Activated CD4-positive, alpha-beta T cell treated with anti-CD3 and anti-CD28 coated beads for 36 hours (primary cell): Measurements from ENCODE around the gene HRAS. TPM values are rescaled to one million over a fixed set of nuclear protein-coding genes. Genes with fewer than 3 reads are reported as not detected.

Experiments
- ATAC-seq: fragments of 200-7000 bp; cut with Tn5 transposase; one replicate; pipeline ENCODE4 v1.10.0; 2021; ENCODE audit warnings: mild to moderate bottlenecking, moderate library complexity
- CTCF ChIA-PET: fragments of 350-600 bp; sonication (Branson Sonifier 250); formaldehyde crosslinking; loops from one replicate; lab custom pipeline; 2021; ENCODE audit warnings: antibody characterized with exemption; lab: Charles Lee
- POLR2A ChIA-PET: fragments of 350-600 bp; sonication (Branson Sonifier 250); formaldehyde crosslinking; loops from one replicate; lab custom pipeline; 2021; ENCODE audit warnings: antibody characterized with exemption, inconsistent platforms; lab: Charles Lee
- DNase-seq: peaks from one replicate; pipeline ENCODE4 v3.0.0-alpha.2; 2020
- H3K27ac Mint-ChIP-seq: one replicate; pipeline ENCODE4 v1.8.0; 2021; ENCODE audit warnings: mixed read lengths
- H3K27me3 Mint-ChIP-seq: one replicate; pipeline ENCODE4 v1.8.0; 2021; ENCODE audit warnings: mixed read lengths
- H3K36me3 Mint-ChIP-seq: one replicate; pipeline ENCODE4 v1.8.0; 2021; ENCODE audit warnings: low read depth, mixed read lengths
- H3K4me1 Mint-ChIP-seq: one replicate; pipeline ENCODE4 v1.8.0; 2021; ENCODE audit warnings: mixed read lengths
- H3K4me3 Mint-ChIP-seq: one replicate; pipeline ENCODE4 v1.8.0; 2021; ENCODE audit warnings: mild to moderate bottlenecking, moderate library complexity, mixed read lengths
- H3K9me3 Mint-ChIP-seq: one replicate; pipeline ENCODE4 v1.8.0; 2021; ENCODE audit warnings: low read depth, mixed read lengths
- intact Hi-C, 2 experiments: fragments of 100-400 bp; cut with DNase I in 1 of 2; cut with micrococcal nuclease in 1 of 2; formaldehyde crosslinking; loops; one replicate each; pipeline versions ENCODE4 v1.14.2 to v1.15.1; 2022 to 2024; cut with DNase I, micrococcal nuclease
- total RNA-seq, 2 experiments: library from RNA; stranded (reverse); gene quantifications; one replicate each; pipeline ENCODE4 v1.2.3, GENCODE V29; 2021

Gene HRAS
- total RNA-seq, 2 experiments from 2014 or later: 26.8 to 41.9 TPM

DNA sequence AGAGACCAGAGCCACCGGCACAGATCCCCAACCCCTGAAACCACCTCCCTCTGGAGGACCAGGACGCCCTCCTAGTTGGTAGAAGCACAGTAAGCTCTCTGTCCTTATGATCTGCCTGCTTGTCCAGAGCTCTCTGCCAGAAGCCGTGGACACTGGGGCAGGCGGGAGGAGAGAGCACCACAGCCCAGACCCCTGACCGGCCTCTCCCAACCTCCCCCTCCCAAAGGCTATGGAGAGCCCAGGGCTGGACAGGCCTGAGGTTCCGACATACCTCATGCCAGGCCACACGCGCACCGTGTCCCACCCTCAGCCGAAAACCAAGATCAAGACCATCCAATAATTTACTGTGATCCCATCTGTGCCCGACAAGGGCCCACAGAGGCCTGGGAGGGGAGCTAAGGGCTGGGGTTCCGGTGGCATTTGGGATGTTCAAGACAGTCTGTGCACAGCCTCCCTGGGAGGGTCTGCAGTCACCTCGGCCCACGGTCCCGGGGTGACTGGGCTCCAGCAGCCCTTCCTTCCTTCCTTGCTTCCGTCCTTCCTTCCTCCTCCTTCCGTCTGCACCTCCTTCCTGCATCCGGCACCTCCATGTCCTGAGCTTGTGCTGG, 3.4 kb downstream of the HRAS start:
- Mint-ChIP-seq H3K4me1 (peaks cover 9% of the 10 kb centered on the region), H3K4me3 (no peak overlapping the region), H3K9me3 (no peaks in the 10 kb centered on the region), H3K36me3 (peaks cover 1% of the 10 kb centered on the region), H3K27ac (no peak overlapping the region), H3K27me3 (no peaks in the 10 kb centered on the region)
- DNase-seq: no peak
- intact Hi-C loops: no loop called here
- ChIA-PET POLR2A (interaction anchor here (0.6 kb wide), 1 partner anchor 287 kb away, joined by 3 read pairs; the partner anchor contains the start of gene PNPLA2), CTCF (interaction anchor here (0.6 kb wide), 1 partner anchor 15 kb away, joined by 3 read pairs; no protein-coding TSS in a partner anchor)
- no peak for ATAC-seq

DNA sequence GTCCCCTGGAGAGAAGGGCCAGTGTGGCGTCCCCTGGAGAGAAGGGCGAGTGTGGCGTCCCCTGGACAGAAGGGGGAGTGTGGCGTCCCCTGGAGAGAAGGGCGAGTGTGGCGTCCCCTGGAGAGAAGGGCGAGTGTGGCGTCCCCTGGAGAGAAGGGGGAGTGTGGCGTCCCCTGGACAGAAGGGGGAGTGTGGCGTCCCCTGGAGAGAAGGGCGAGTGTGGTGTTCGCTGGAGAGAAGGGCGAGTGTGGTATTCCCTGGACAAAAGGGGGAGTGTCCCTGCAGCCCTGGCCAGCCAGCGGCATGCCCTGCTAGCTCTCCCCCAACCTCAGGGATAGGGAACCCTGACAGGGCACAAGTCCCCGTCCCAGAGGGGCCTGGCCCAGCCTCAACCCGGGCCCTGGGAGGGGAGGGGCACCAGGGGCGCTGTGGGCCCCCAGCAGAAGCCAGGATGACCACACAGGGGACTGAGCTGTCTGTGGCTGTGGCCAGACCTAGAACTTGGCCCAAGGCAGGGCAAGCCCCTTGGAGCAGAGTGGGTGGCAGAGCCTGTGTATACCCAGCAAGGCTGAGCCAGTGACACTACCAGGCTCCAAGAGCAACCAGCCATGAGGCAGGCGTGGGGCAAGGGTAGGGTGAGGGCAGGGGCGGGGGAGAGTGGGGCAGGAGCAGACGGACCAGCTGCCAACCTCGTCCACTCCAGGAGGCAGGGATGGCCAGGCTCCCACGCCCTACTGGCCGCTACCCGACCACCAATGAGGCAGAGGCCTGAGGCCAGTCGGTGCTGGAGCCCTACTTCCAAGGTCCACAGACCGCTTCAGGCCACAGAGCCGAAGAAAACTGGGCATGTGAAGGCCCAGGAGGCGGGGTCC, 4.2 kb downstream of the HRAS start:
- POLR2A ChIA-PET: interaction anchor here (0.6 kb wide), 1 partner anchor 288 kb away, joined by 3 read pairs; the partner anchor contains the start of gene PNPLA2
- DNase-seq: no peak
- Mint-ChIP-seq H3K27me3 (no peaks in the 10 kb centered on the region), H3K27ac (no peak overlapping the region), H3K9me3 (no peaks in the 10 kb centered on the region), H3K4me3 (no peak overlapping the region), H3K36me3 (peaks cover 1% of the 10 kb centered on the region), H3K4me1 (peaks cover 6% of the 10 kb centered on the region)
- CTCF ChIA-PET: no interaction called here
- intact Hi-C loops: no loop called here
- no peak for ATAC-seq

DNA sequence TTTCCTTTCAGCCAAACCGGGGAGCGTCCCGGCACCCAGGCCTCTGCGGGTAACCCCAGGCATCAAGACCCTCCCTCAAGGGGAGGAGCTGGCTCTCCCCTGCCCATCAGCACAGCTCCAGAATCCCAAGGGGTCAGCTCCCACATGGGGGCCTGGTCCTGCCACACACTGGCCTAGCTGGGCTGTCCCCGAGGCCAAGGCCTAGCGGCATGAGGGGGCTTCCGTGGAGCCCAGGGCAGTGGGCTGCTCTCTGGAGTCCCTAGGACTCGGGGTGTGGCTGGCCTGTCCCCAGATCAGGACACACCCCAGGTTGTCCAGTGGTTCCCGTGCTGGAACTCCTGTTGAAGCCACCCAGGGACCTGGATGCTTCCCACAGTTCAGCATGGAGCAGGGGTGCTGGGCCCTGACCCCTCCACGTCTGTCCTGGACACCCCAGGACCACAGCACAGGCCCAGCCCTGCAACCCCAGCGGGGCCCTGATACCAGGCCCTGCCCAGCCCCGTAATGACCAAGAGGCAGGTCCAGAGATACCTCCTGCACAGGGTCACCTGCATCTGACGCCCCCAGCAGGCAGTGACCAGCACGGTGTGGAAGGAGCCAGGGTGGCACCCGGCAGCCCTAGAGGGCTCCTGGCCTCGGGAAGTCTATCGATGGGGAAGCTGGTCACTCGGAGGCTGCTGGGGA, 5.5 kb downstream of the HRAS start:
- H3K36me3 Mint-ChIP-seq: peaks cover 1% of the 10 kb centered on the region

DNA sequence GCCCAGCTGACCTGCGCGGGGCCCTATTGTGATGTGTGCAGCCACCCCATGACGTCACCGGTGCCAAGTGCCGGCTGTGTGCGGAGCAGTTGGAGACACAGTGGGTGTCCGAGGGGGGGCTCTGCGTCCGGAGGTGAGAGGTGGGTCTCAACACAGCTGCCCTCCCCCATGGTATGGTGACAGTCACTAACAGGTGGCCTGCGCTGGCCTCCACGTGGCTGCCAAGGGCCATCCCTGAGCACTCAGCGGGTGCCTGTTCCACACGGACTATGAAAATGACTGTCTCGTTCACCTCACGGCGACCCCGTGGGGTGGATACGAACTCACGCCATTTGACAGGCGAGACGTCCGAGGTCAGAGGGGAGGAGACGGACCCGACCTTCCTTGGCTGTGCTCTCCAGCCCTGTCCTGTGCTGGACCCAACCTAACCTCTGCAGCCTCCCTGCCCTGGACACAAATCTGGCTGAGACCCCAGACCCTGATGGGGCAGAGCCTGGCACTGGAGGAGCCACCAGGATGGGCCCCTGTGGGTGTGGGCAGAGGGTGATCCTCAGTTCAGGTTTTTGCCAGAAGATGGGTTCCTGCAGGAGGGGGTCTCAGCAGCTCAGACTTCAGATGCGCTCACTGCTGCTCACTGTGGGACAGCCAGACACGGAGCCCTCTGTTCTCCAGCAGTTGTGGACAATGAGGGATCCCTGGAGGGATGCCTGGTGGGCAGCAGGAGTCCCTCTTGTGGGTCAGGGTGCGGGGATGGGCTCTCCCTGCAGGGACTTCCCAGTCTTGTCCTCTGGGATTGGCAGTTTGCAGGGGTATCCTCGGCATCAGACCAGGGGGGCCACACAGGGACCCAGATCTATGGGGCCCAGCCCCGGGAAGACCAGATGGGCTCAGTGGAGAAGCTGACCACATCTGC, 6.3 kb downstream of the HRAS start:
- ChIA-PET POLR2A (no interaction called here), CTCF (no interaction called here)
- Mint-ChIP-seq H3K4me1 (peaks cover 3% of the 10 kb centered on the region), H3K9me3 (no peaks in the 10 kb centered on the region), H3K4me3 (no peak overlapping the region), H3K36me3 (peaks cover 1% of the 10 kb centered on the region), H3K27ac (no peak overlapping the region), H3K27me3 (no peaks in the 10 kb centered on the region)
- intact Hi-C loops: no loop called here
- ATAC-seq: peak; percentile 12
- DNase-seq: no peak

More for the DNA sequence above, 5.5 kb downstream of the HRAS start:
- DNase-seq (no peak), ATAC-seq (no peak)
- no peaks in the 10 kb centered on the region for H3K9me3 Mint-ChIP-seq
- CTCF ChIA-PET: no interaction called here
- H3K27me3 Mint-ChIP-seq: no peaks in the 10 kb centered on the region
- intact Hi-C loops: no loop called here
- no peak overlapping the region for H3K27ac Mint-ChIP-seq
- POLR2A ChIA-PET: no interaction called here
- no peak overlapping the region for H3K4me3 Mint-ChIP-seq
- peaks cover 5% of the 10 kb centered on the region for H3K4me1 Mint-ChIP-seq

DNA sequence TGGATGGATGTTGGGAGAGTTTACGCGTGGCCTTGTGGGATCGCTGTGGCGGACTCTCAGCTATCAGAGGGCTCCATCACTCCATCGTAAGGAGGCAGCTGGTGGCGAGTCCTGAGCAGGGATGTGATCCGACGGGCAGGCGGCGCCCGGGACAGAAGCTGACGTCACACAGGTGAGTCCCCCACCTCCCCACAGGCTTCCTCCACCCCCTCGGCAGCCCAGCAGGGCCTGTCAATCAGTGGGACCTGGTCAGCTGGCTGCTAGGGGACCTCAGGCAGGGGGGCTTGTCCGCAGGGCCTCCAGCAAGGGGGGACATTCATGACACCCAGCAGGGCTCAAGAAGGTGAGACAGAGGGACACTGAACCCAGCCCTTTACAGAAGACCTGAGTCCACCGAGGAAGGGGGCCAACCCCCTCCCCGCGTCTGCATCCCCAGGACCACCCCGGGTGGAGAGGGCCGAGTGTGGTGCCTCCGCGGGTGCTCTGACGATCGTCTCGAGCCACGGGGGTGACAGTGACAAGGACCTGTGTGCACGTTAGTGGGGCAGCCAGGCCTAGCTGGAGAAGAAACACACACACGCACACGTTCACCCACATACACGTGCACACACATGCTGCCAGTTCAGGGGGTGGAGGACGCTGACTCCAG, 7.1 kb downstream of the HRAS start:
- ChIA-PET POLR2A (interaction anchor here (0.6 kb wide), 1 partner anchor 298 kb away, joined by 3 read pairs; no protein-coding TSS in a partner anchor), CTCF (no interaction called here)
- ATAC-seq: no peak
- Mint-ChIP-seq H3K9me3 (no peaks in the 10 kb centered on the region), H3K36me3 (peaks cover 1% of the 10 kb centered on the region), H3K4me1 (no peaks in the 10 kb centered on the region), H3K27ac (no peak overlapping the region), H3K4me3 (no peak overlapping the region), H3K27me3 (no peaks in the 10 kb centered on the region)
- intact Hi-C loops: no loop called here
- no peak for DNase-seq

DNA sequence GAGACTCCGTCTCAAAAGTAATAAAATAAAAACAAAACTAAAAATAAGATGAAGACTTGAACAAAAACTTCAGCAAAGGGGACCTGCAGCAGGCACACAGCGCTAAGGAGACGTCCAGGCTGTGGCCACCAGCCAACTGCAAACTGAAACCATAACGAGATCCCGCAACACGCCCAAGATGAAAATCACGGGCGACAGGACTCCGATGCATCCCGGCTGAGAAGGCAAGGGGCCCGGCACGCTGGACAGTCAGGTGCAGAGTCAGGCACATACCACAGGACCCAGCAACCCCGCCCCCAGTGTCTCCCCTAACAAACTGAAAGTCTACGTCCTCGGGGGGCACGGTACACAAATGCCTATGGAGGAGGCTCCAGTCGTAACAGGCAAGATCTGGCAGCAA, 9.2 kb downstream of the HRAS start:
- no peak overlapping the region for H3K4me3 Mint-ChIP-seq
- no peaks in the 10 kb centered on the region for H3K27me3 Mint-ChIP-seq
- POLR2A ChIA-PET: no interaction called here
- DNase-seq (no peak), ATAC-seq (no peak)
- H3K36me3 Mint-ChIP-seq: no peaks in the 10 kb centered on the region
- H3K4me1 Mint-ChIP-seq: no peaks in the 10 kb centered on the region
- intact Hi-C loops: no loop called here
- no peaks in the 10 kb centered on the region for H3K9me3 Mint-ChIP-seq
- H3K27ac Mint-ChIP-seq: no peak overlapping the region
- CTCF ChIA-PET: no interaction called here

DNA sequence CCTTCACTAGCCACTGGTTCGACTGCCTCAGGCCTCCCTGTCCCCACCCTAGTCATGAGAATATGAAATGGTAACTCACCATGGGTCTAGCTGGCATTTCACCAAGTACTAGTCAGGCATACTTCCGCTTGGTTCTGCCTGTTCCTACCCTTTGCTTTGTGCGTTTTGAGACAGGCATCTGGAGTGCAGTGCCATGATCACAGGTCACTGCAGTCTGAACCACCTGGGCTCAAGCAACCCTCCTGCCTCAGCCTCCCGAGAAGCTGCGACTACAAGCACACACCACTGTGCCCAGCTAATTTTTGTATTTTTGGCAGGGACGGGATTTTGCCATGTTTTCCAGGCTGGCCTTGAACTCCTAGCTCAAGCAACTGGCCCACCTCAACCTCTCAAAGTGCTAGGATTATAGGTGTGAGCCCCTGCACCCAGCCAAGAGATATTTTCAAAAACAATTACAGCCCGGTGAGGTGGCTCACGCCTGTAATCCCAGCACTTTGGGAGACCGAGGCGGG, 14.1 kb downstream of the HRAS start:
- DNase-seq (no peak), ATAC-seq (no peak)
- CTCF ChIA-PET: interaction anchor here (0.6 to 1.1 kb wide), 7 partner anchors 9 to 138 kb away, joined by 3 to 5 read pairs (median 3); no protein-coding TSS in a partner anchor
- H3K4me3 Mint-ChIP-seq: no peak overlapping the region
- H3K36me3 Mint-ChIP-seq: peaks cover 2% of the 10 kb centered on the region
- peaks cover 3% of the 10 kb centered on the region for H3K4me1 Mint-ChIP-seq
- intact Hi-C loops: no loop called here
- no peak overlapping the region for H3K27ac Mint-ChIP-seq
- no peaks in the 10 kb centered on the region for H3K9me3 Mint-ChIP-seq
- POLR2A ChIA-PET: no interaction called here
- no peaks in the 10 kb centered on the region for H3K27me3 Mint-ChIP-seq

DNA sequence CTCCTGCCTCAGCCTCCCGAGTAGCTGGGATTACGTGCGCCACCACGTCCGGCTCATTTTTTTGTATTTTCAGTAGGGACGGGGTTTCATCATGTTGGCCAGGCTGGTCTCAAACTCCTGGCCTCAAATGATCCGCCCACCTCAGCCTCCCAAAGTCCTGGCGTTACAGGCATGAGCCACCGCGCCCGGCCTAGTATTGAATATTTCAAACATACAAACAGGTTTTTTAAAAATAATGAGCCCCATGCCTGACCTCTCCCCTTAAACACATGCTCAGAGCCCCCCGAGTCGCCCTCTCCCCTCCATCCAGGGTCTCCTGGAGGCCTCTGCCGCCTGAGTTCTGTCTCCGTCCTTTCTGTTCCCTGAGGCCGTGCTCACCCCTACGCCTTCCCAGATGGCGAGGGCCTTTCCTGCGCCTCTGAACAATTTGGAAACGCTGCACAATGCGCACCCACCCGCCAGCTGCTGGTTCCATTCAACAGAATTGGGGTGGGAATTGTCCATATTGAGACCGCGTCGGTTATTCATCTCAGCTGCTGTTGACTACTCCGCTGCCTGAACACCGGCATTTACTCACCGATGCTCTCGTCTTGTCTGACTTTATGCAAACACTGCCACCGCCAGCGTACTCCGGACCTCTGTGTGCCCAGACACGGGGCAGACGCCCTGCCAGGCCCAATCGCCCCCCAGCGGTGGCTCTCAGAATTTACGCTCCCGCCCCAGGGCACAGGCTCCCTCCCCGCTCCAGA, 14.8 kb downstream of the HRAS start:
- peaks cover 2% of the 10 kb centered on the region for H3K9me3 Mint-ChIP-seq
- DNase-seq (peak; percentile 61), ATAC-seq (no peak)
- no peaks in the 10 kb centered on the region for H3K27me3 Mint-ChIP-seq
- peaks cover 3% of the 10 kb centered on the region for H3K4me1 Mint-ChIP-seq
- H3K36me3 Mint-ChIP-seq: peaks cover 4% of the 10 kb centered on the region
- POLR2A ChIA-PET: no interaction called here
- CTCF ChIA-PET: interaction anchor here (0.5 to 1.1 kb wide), 7 partner anchors 8 to 112 kb away, joined by 3 to 5 read pairs (median 3); no protein-coding TSS in a partner anchor
- H3K27ac Mint-ChIP-seq: no peak overlapping the region
- intact Hi-C loops: no loop called here
- H3K4me3 Mint-ChIP-seq: no peak overlapping the region

DNA sequence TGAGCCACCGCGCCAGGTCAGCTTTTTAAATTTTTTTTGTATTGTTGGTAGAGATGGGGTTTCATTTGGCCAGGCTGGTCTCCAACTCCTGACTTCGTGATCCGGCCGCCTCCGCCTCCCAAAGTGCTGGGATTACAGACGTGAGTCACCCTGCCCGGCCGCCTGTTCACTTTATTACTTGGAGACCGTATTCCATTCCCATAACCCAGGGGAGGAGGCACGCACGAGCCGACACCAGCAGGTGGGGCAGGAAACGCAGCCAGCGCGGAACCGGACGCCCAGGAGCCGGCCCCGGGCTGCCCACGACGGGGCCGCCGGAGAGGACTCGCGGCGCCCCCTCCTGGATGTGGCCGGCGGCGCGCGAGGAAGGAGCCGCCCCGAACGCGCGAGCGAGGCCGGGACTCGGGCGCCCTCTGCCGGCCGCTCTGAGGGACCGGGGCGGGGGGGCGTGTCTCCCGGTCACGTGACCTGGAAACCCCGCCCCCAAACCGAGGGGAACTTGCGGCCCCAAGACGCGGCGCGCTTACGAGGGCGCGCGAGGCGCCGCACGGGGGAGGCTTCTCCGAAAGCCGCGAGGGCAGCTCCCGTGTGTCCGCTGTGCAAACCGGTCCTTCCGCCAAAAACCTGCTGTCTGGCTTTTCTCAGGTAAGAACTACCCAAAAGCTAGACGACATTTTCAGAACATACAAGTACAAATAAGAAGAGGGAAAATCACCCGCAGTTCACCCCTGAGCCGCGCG, 16.7 kb downstream of the HRAS start:
- peaks cover 9% of the 10 kb centered on the region for H3K36me3 Mint-ChIP-seq
- POLR2A ChIA-PET: interaction anchor here (0.5 to 1.3 kb wide), 3 partner anchors 12 to 252 kb away, joined by 3 to 6 read pairs (median 4); no protein-coding TSS in a partner anchor
- CTCF ChIA-PET: interaction anchor here (0.6 to 2.0 kb wide), 24 partner anchors 9 to 309 kb away, joined by 3 to 9 read pairs (median 4); partner anchors contain the start of genes PTDSS2 and RNH1
- H3K9me3 Mint-ChIP-seq: peaks cover 2% of the 10 kb centered on the region
- ATAC-seq (peak; percentile 95), DNase-seq (peak; percentile 94)
- H3K4me1 Mint-ChIP-seq: peaks cover 3% of the 10 kb centered on the region
- intact Hi-C loops: loop anchor here (1.0 to 2.0 kb wide), 8 partner anchors 11 to 282 kb away; partner anchors contain the start of genes RNH1 (in 2 of the 2), HRAS (in 1 of the 2), PSMD13 (in 1 of the 2) and SIRT3 (in 1 of the 2)
- peak overlapping the region; percentile 67 for H3K4me3 Mint-ChIP-seq
- peak overlapping the region; percentile 85 for H3K27ac Mint-ChIP-seq
- H3K27me3 Mint-ChIP-seq: no peaks in the 10 kb centered on the region
